Tibial nerve (tissue), 4 donors: Measurements from ENCODE around the gene CCL11. TPM values are rescaled to one million over a fixed set of nuclear protein-coding genes. Genes with fewer than 3 reads are reported as not detected.
"Not testable (repeated sequence)": the region's sequence is repeated elsewhere in the genome, so short reads cannot be mapped to it uniquely, and the experiment has no call there.

Experiments used
- DNase-seq, 2 donors: peaks; one replicate each; pipeline ENCODE4 v3.0.0-alpha.2; 2019; ENCODE audit warnings: low spot score in 2 of 2
- H3K27ac ChIP-seq, 4 donors: fragments of 200-600 bp; sonication (generic) in 3 of 4; one replicate each; pipeline ENCODE4 v1.5.1; 2017 to 2019; ENCODE audit warnings: mild to moderate bottlenecking in 1 of 4
- H3K27me3 ChIP-seq, 2 donors: fragments of 200-600 bp; sonication (generic) in 1 of 2; one replicate each; pipeline versions ENCODE4 v1.5.1 to v1.6.0; 2017 to 2019
- H3K36me3 ChIP-seq, 3 donors: fragments of 200-600 bp; sonication (generic); one replicate each; pipeline ENCODE4 v1.5.1; 2018 to 2019
- H3K4me1 ChIP-seq, 4 donors: fragments of 200-600 bp; sonication (generic) in 3 of 4; one replicate each; pipeline ENCODE4 v1.5.1; 2017 to 2019
- H3K4me3 ChIP-seq, 4 donors: fragments of 200-600 bp; sonication (generic) in 3 of 4; one replicate each; pipeline ENCODE4 v1.5.1; 2017 to 2019; ENCODE audit warnings: mild to moderate bottlenecking in 1 of 4, moderate library complexity in 1 of 4
- H3K9me3 ChIP-seq, 4 donors: fragments of 200-600 bp; sonication (generic) in 3 of 4; one replicate each; pipeline ENCODE4 v1.5.1; 2017 to 2019
- CTCF ChIP-seq, 5 experiments: fragments of 200-600 bp in 3 of 5; fragments of 450-650 bp in 2 of 5; sonication (generic) in 3 of 5; IDR thresholded peaks; one replicate each; pipeline ENCODE4 v1.5.1; 2016 to 2019; ENCODE audit warnings: antibody characterized with exemption in 5 of 5, mild to moderate bottlenecking in 3 of 5, moderate library complexity in 2 of 5
- EP300 ChIP-seq, 2 donors: sonication (generic); formaldehyde crosslinking; IDR thresholded peaks; one replicate each; pipeline ENCODE4 v1.6.1; 2017; ENCODE audit warnings: antibody characterized with exemption in 2 of 2, mild to moderate bottlenecking in 1 of 2
- POLR2A ChIP-seq, 2 donors: fragments of 450-650 bp; IDR thresholded peaks; one replicate each; pipeline ENCODE4 v1.6.1; 2017; ENCODE audit warnings: antibody characterized with exemption in 2 of 2, mild to moderate bottlenecking in 2 of 2, moderate library complexity in 2 of 2
- WGBS, 2 donors: methylation state at CpG; one replicate each; pipeline ENCODE4 v1.1.5; 2018; 5-methylcytosine and 5-hydroxymethylcytosine counted together
- total RNA-seq, 4 donors: library from RNA; depleted of rRNA; stranded (reverse); fragments of >200 nt; gene quantifications; one replicate each; pipeline ENCODE4 v1.1.0, GENCODE V29; 2016

CCL11 gene
- total RNA-seq, 4 donors from 2014 or later, result 3.9 TPM; not detected in 3

GRCh38 chr17:34318474-34318873 lies 32.9 kb downstream of the CCL11 start:
- Histone ChIP-seq H3K36me3 (no peaks in the 10 kb centered on the region), H3K4me3 (no peak overlapping the region), H3K9me3 (no peaks in the 10 kb centered on the region), H3K27me3 (no peaks in the 10 kb centered on the region), H3K27ac (peak overlapping the region in 1 of 4 donors; percentile 63), H3K4me1 (peaks cover 0 to 40% (median 14%) of the 10 kb centered on the region in 4 donors)
- no peak for TF ChIP-seq EP300 (IDR thresholded peaks at IDR 0.05)
- TF ChIP-seq POLR2A (IDR thresholded peaks at IDR 0.05), result no peak
- TF ChIP-seq CTCF (IDR thresholded peaks at IDR 0.05), result no peak
- DNase-seq, result no peak
- WGBS, 2 donors, result 87 to 89% methylated on average over 3 of the region's 3 CpGs

GRCh38 chr17:34319039-34319483 lies 33.5 kb downstream of the CCL11 start, which contains the start of gene CCL8:
CCL8 (plus strand) TSS chr17:34319435; CDS start chr17:34319502, 67 bp downstream.
- 0 to 14% methylated on average over 2 of the region's 2 CpGs for WGBS, 2 donors
- no peak within 1 kb of the TSS for H3K4me3 ChIP-seq
- peaks cover 0 to under 1% (median 0%) of the 10 kb centered on the region in 4 donors for H3K9me3 ChIP-seq
- H3K27me3 ChIP-seq, result no peaks in the 10 kb centered on the region
- DNase-seq, result no peak
- H3K4me1 ChIP-seq, result peaks cover 0 to 34% (median 9%) of the 10 kb centered on the region in 4 donors
- TF ChIP-seq POLR2A (IDR thresholded peaks at IDR 0.05) (no peak), EP300 (IDR thresholded peaks at IDR 0.05) (peak in 1 of 2 donors; percentile 14)
- peak within 1 kb of the TSS in 2 of 4 donors; percentile 52 to 63 for H3K27ac ChIP-seq
- no peaks in the 10 kb centered on the region for H3K36me3 ChIP-seq

GRCh38 chr17:34321964-34322363 lies 36.4 kb downstream of the CCL11 start:
- H3K9me3 ChIP-seq, result peaks cover 0 to 12% (median 4%) of the 10 kb centered on the region in 4 donors
- TF ChIP-seq EP300 (IDR thresholded peaks at IDR 0.05), result peak in 1 of 2 donors; percentile 51
- no peak for TF ChIP-seq CTCF (IDR thresholded peaks at IDR 0.05)
- no peak for DNase-seq
- H3K36me3 ChIP-seq, result no peaks in the 10 kb centered on the region
- peak overlapping the region in 1 of 4 donors; percentile 15 for H3K27ac ChIP-seq
- no peaks in the 10 kb centered on the region for H3K27me3 ChIP-seq
- no peak overlapping the region for H3K4me3 ChIP-seq
- H3K4me1 ChIP-seq, result peaks cover 0 to 18% (median 3%) of the 10 kb centered on the region in 4 donors

GRCh38 chr17:34327580-34327979 lies 42.0 kb downstream of the CCL11 start:
- H3K9me3 ChIP-seq, result peaks cover 0 to 12% (median 4%) of the 10 kb centered on the region in 4 donors
- not testable (repeated sequence) for H3K36me3 ChIP-seq, H3K4me3 ChIP-seq, H3K27me3 ChIP-seq, H3K27ac ChIP-seq, H3K4me1 ChIP-seq
- WGBS, 2 donors, result 39 to 56% methylated on average over 4 of the region's 4 CpGs
- peak in 1 of 2 donors; percentile 50 for DNase-seq
- TF ChIP-seq EP300 (IDR thresholded peaks at IDR 0.05), result peak in 1 of 2 donors; percentile 77

GRCh38 chr17:34337701-34338100 lies 52.2 kb downstream of the CCL11 start:
- DNase-seq, result no peak
- Histone ChIP-seq H3K27ac (no peak overlapping the region), H3K36me3 (no peaks in the 10 kb centered on the region), H3K9me3 (no peaks in the 10 kb centered on the region), H3K27me3 (no peaks in the 10 kb centered on the region), H3K4me3 (no peak overlapping the region), H3K4me1 (no peaks in the 10 kb centered on the region)
- no peak for TF ChIP-seq POLR2A (IDR thresholded peaks at IDR 0.05)
- no peak for TF ChIP-seq CTCF (IDR thresholded peaks at IDR 0.05)
- TF ChIP-seq EP300 (IDR thresholded peaks at IDR 0.05), result no peak
- WGBS, 2 donors, result 19% methylated on average over 1 of the region's 1 CpG

Other genes starting within 250 kb of the CCL11 start
- 100 to 1,000 TPM in 1 of 4 donors, 10 to 100 TPM in 3; 34.7 to 185 (median 43.6) TPM for gene CCL2, start 30.5 kb upstream of the CCL11 start, total RNA-seq
- not detected for gene CCL7, start 15.5 kb upstream of the CCL11 start, total RNA-seq
- gene CCL8, start 33.7 kb downstream of the CCL11 start, total RNA-seq, result not detected
- 100 to 1,000 TPM in 1 of 4 donors, 10 to 100 TPM in 3; 35.2 to 307 (median 45.8) TPM for gene CCL13, start 70.7 kb downstream of the CCL11 start, total RNA-seq
- not detected for gene CCL1, start 77.5 kb downstream of the CCL11 start, total RNA-seq